H1 (cell line): ENCODE measurements around the gene MTFR1L. TPM values are rescaled to one million over a fixed set of nuclear protein-coding genes. Genes with fewer than 3 reads are reported as not detected.

Source experiments
- ASH2L ChIP-seq: fragments of 200-600, 300-600 bp; sonication (generic); IDR thresholded peaks from one replicate; pipeline ENCODE4 v1.7.1; 2017; ENCODE audit warnings: low read length
- FOSL1 ChIP-seq: IDR thresholded peaks from 2 replicates; pipeline ENCODE4 v1.6.1; 2011; ENCODE audit warnings: mild to moderate bottlenecking, low read depth, low read length, moderate library complexity; ENCODE audit not compliant: insufficient read depth
- KDM1A ChIP-seq: fragments of 200-600, 300-600 bp; sonication (generic); IDR thresholded peaks from 2 replicates; pipeline ENCODE4 v1.7.1; 2016; ENCODE audit warnings: mild to moderate bottlenecking, low read length, borderline replicate concordance
- POU5F1 ChIP-seq: IDR thresholded peaks from 2 replicates; pipeline ENCODE4 v1.6.1; 2011; ENCODE audit warnings: low read depth, mild to moderate bottlenecking, low read length, moderate library complexity
- SRF ChIP-seq: IDR thresholded peaks from 2 replicates; pipeline ENCODE4 v1.6.1; 2011; ENCODE audit warnings: mild to moderate bottlenecking, low read depth, low read length, moderate library complexity
- SUZ12 ChIP-seq: fragments of 200-600 bp; sonication (generic); IDR thresholded peaks from 2 replicates; pipeline ENCODE4 v1.6.1; 2012; ENCODE audit warnings: mild to moderate bottlenecking, inconsistent platforms, low read length, moderate library complexity, mixed read lengths
- polyA plus RNA-seq, 7 experiments: library from polyadenylated mRNA; depleted of rRNA in 3 of 7; stranded (reverse) in 5 of 7; unstranded in 2 of 7; fragments of >200 nt in 5 of 7; fragments of 200-250 nt in 2 of 7; gene quantifications; 1 replicate in 5 of 7; 2 replicates in 1 of 7; 4 replicates in 1 of 7; pipeline versions ENCODE4 v1.2.1 to v1.2.3, GENCODE V29; 2011 to 2013; ENCODE audit warnings: missing spikeins in 2 of 7, mixed read lengths in 2 of 7
- total RNA-seq: library from RNA; stranded (reverse); fragmentation: NEBNext Ultra II Directional; extraction: Animal tissue kit (Norgen Biotek cat#: 25700); gene quantifications from 2 replicates; pipeline ENCODE4 v1.2.1, GENCODE V29; 2021
- TF ChIP-seq, protein P1 (sequence below): IDR thresholded peaks from 2 replicates; pipeline ENCODE4 v1.6.1; 2011; ENCODE audit warnings: low read depth, mild to moderate bottlenecking, low read length; ENCODE audit not compliant: insufficient read depth

Gene MTFR1L
- total and polyA plus RNA-seq, 2 of the 8 experiments (the other 6 are each of a cell fraction or from before 2014, with no cell fraction given), result 20.8 to 23.1 TPM

DNA sequence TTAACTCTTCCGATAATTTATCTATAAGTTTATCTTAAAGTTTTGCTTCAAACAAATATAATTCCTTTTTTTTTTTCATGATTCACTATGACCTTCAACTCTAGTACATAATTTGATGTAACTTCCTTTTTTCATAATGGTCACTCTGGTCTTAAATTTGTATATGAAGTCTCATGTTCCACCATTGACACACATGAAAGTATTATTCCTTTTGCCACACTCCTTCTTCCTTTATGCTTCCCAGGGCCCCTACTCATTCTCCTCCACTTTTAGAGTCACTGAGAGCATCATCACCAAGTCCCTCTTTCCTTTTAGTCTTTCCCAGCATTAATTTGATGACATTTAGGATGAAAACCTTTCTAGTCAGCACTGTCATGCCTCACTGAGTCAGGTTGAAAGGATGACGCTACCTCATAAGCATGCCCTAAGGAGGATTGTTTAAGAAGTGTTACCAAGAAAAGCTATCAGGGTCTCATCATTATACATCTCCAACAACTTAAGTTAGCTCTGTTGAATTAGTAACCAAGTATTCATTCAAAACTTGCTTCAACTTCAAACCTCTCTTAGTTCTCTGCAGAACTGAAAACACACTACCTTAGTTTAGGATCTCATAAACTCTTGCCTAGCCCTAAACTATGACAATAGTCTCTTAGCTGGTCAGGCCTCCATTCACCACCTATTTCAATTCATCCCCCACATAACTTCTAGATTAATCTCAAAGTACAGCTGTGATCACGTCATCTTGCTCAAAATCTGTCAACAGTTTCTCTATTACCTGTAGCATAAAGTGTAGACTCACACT, 25.0 kb downstream of the MTFR1L start (continued):
- TF ChIP-seq KDM1A, result no peak
- no peak for TF ChIP-seq SRF
- TF ChIP-seq POU5F1, result no peak
- no peak for TF ChIP-seq ASH2L
- TF ChIP-seq FOSL1, result no peak
- no peak for TF ChIP-seq SUZ12
- TF ChIP-seq, protein P1, sequence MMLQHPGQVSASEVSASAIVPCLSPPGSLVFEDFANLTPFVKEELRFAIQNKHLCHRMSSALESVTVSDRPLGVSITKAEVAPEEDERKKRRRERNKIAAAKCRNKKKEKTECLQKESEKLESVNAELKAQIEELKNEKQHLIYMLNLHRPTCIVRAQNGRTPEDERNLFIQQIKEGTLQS, result no peak
